ENCODE data around the gene C17orf58. TPM values are rescaled to one million over a fixed set of nuclear protein-coding genes. Genes with fewer than 3 reads are reported as not detected.
"Not testable (repeated sequence)": the region's sequence is repeated elsewhere in the genome, so short reads cannot be mapped to it uniquely, and the experiment has no call there.

Gene C17orf58
- total RNA-seq (1.8 and 2.8 TPM in 2 replicates), polyA plus RNA-seq (0.82 and 1.0 TPM in 2 replicates), polyA minus RNA-seq (1.1 and 1.5 TPM in 2 replicates)
- total RNA-seq (2013), result 1.3 TPM

GRCh38 chr17:67996301-67997171 is at the start of gene C17orf58:
Gene C17orf58 (minus strand): TSS chr17:67996469. CDS start chr17:67996198, 271 bp downstream.
- Histone ChIP-seq H3K4me2 (replicated peaks; ENCODE audit: low read depth, low read length, poor library complexity, severe bottlenecking) (peak within 1 kb of the TSS; percentile 88), H3K27me3 (replicated peaks in 1 of 4; ENCODE audit: control extremely low read depth in 1 of 4, control insufficient read depth in 3 of 4, insufficient read depth in 4 of 4, low read length in 3 of 4) (peaks cover 0 to 21% (median 8%) of the 10 kb centered on the region in 4 experiments), H3K4me1 (ENCODE audit: control insufficient read depth in 2 of 2, insufficient read depth in 2 of 2, low read length in 2 of 2) (peaks cover 30 to 34% of the 10 kb centered on the region in 2 donors), H2AFZ (ENCODE audit: insufficient read depth, low read depth, low read length, poor library complexity, severe bottlenecking) (peak within 1 kb of the TSS; percentile 73), H3K9ac (ENCODE audit: low read length) (peak within 1 kb of the TSS; percentile 62), H3K4me3 (ENCODE audit: control extremely low read depth in 1 of 5, extremely low read depth in 1 of 5, insufficient read depth in 1 of 5, low read depth in 2 of 5, low read length in 4 of 5) (peak within 1 kb of the TSS; percentile 34 to 64 (median 55))
- Mint-ChIP-seq H3K4me1 (peaks cover 33% of the 10 kb centered on the region), H3K27me3 (peaks cover 20% of the 10 kb centered on the region), H3K4me3 (peak within 1 kb of the TSS; percentile 78)
- intact Hi-C loops (cut with micrococcal nuclease); H3K27ac ChIP-seq (ENCODE audit: low read length in 2 of 2); H3K79me2 ChIP-seq (ENCODE audit: control insufficient read depth, insufficient read depth, low read length); H3K27ac Mint-ChIP-seq; H3K36me3 ChIP-seq (replicated peaks in 1 of 2; ENCODE audit: control extremely low read depth in 1 of 2, control insufficient read depth in 1 of 2, extremely low read depth in 1 of 2, insufficient read depth in 2 of 2, low read length in 1 of 2); H3K9me3 Mint-ChIP-seq (ENCODE audit: insufficient read depth); ATAC-seq (ENCODE audit: low read depth); H3K9me3 ChIP-seq (ENCODE audit: control extremely low read depth in 1 of 3, control insufficient read depth in 2 of 3, insufficient read depth in 1 of 3, low read length in 2 of 3); H4K20me1 ChIP-seq (ENCODE audit: control insufficient read depth, insufficient read depth, low read length, poor library complexity, severe bottlenecking): not testable (repeated sequence)
- DNase-seq, result peak; percentile 17
- WGBS (ENCODE audit: insufficient coverage), result 28% methylated on average over 16 of the region's 25 CpGs
- ChIA-PET POLR2A (interaction anchor here (0.6 kb wide), 1 partner anchor 179 kb away, joined by 9 read pairs; no protein-coding TSS in a partner anchor), CTCF (interaction anchor here (0.9 to 1.5 kb wide), 2 partner anchors 10 to 22 kb away, joined by 3 to 5 read pairs; no protein-coding TSS in a partner anchor)

GRCh38 chr17:68036304-68037147 is 40.3 kb upstream of the C17orf58 start:
- Mint-ChIP-seq H3K27ac (peak overlapping the region; percentile 67), H3K4me1 (peaks cover 11% of the 10 kb centered on the region), H3K4me3 (peak overlapping the region; percentile 95), H3K9me3 (ENCODE audit: insufficient read depth) (no peaks in the 10 kb centered on the region), H3K27me3 (no peaks in the 10 kb centered on the region)
- Histone ChIP-seq H4K20me1 (ENCODE audit: control insufficient read depth, insufficient read depth, low read length, poor library complexity, severe bottlenecking) (no peaks in the 10 kb centered on the region), H3K9me3 (ENCODE audit: control extremely low read depth in 1 of 3, control insufficient read depth in 2 of 3, insufficient read depth in 1 of 3, low read length in 2 of 3) (no peaks in the 10 kb centered on the region), H3K4me3 (ENCODE audit: control extremely low read depth in 1 of 5, extremely low read depth in 1 of 5, insufficient read depth in 1 of 5, low read depth in 2 of 5, low read length in 4 of 5) (peak overlapping the region; percentile 68 to 98 (median 88)), H3K27ac (ENCODE audit: low read length in 2 of 2) (peak overlapping the region; percentile 75 to 77), H3K4me2 (replicated peaks; ENCODE audit: low read depth, low read length, poor library complexity, severe bottlenecking) (peak overlapping the region; percentile 94), H3K4me1 (ENCODE audit: control insufficient read depth in 2 of 2, insufficient read depth in 2 of 2, low read length in 2 of 2) (peaks cover 7 to 9% of the 10 kb centered on the region in 2 donors), H3K36me3 (replicated peaks in 1 of 2; ENCODE audit: control extremely low read depth in 1 of 2, control insufficient read depth in 1 of 2, extremely low read depth in 1 of 2, insufficient read depth in 2 of 2, low read length in 1 of 2) (peaks cover under 1 to 14% of the 10 kb centered on the region in 2 experiments), H3K9ac (ENCODE audit: low read length) (peak overlapping the region; percentile 92), H2AFZ (ENCODE audit: insufficient read depth, low read depth, low read length, poor library complexity, severe bottlenecking) (peak overlapping the region; percentile 96), H3K27me3 (replicated peaks in 1 of 4; ENCODE audit: control extremely low read depth in 1 of 4, control insufficient read depth in 3 of 4, insufficient read depth in 4 of 4, low read length in 3 of 4) (no peaks in the 10 kb centered on the region), H3K79me2 (ENCODE audit: control insufficient read depth, insufficient read depth, low read length) (peaks cover 20% of the 10 kb centered on the region)
- no peak for DNase-seq
- ATAC-seq (ENCODE audit: low read depth), result no peak
- POLR2A ChIA-PET, result interaction anchor here (1.2 kb wide), 1 partner anchor 476 kb away, joined by 3 read pairs; the partner anchor contains the start of gene PRKAR1A
- intact Hi-C loops (cut with micrococcal nuclease), result loop anchor here (5.0 to 10.0 kb wide), 3 partner anchors 168 to 476 kb away; partner anchors contain the start of genes AMZ2 and PRKAR1A
- CTCF ChIA-PET, result interaction anchor here (0.6 to 1.5 kb wide), 5 partner anchors 21 to 362 kb away, joined by 3 to 6 read pairs (median 4); no protein-coding TSS in a partner anchor
- TF ChIP-seq CTCF (IDR thresholded peaks at IDR 0.05), result no peak
- no peak for TF ChIP-seq EZH2 (IDR thresholded peaks at IDR 0.05; ENCODE audit: borderline replicate concordance, insufficient read depth, low read depth, low read length, poor library complexity, severe bottlenecking)
- whole genome bisulfite sequencing (ENCODE audit: insufficient coverage), result 0% methylated on average over 4 of the region's 11 CpGs

Measured in B cell (primary cell).